ENCODE measurements around the gene EHMT1.

Gene EHMT1

DNA sequence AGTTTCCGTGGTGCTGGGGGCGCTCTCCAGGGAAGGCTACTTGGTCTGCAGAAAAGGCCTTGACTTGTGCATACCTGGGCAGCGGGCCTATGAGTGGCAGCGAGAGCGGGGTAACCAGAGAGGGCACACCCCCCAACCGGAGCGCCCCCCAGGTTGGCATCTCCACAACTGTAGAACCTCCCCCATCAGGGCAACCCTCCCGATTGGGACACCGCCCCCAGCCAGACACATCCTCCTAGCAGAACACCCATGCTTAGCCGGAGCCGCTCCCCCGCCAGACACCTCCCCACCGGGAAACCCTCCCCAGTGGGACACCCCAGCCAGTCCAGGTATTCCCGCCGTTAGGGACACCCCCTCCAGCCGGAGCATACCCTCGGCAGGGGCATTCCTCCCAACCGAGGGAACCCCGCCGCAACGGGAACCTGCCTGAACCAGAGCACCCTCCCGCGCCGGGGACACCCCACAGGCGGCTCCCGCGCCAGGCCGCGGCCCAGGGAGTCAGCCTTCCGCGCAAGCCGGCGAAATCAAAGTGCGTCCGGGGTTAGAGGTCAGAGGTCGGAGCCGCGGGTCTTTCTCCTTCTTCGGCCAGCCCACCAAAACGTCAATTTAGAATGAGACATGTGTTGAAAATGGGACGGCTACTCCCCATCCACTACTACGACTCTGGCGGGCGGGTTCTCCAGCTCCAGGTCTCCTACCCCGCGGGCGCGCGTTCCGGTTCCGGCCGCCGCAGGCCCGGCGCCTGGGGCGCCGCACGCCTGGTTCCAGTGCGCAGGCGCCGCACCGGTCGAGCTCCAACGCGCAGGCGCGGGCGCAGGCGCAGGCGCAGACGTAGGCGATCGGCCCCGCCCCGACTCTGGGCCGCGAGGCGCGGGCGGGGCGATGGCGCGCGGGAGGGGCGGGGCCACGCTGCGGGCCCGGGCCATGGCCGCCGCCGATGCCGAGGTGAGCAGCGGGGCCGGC is at the start of gene EHMT1:
TSS of gene EHMT1 (plus strand) at position 901 of the 963 bp plus-strand sequence. CDS start at position 925, 24 bp downstream.
- peak; percentile 67 for DNase-seq (ENCODE audit: low read depth)

DNA sequence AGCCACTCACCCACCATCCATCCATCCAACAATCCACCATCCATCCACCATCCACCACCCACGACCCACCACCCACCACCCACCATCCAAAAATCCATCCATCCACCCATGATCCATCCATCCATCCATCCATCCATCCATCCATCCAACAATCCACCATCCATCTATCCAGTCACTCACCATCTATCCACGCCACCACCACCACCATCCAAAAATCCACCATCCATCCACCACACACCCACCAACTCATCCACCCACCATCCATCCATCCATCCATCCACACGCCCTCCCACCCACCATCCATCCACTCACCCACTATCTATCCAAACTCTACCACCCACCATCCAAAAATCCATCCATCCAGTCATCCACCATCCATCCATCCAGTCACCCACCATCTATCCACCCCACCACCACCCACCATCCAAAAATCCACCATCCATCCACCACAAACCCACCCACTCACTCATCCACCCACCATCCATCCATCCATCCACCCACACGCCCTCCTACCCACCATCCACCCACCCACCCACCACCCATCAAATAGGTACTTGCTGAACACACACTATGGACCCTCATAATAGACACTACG is 49.1 kb upstream of the EHMT1 start:
- no peak for DNase-seq (ENCODE audit: low read depth)

DNA sequence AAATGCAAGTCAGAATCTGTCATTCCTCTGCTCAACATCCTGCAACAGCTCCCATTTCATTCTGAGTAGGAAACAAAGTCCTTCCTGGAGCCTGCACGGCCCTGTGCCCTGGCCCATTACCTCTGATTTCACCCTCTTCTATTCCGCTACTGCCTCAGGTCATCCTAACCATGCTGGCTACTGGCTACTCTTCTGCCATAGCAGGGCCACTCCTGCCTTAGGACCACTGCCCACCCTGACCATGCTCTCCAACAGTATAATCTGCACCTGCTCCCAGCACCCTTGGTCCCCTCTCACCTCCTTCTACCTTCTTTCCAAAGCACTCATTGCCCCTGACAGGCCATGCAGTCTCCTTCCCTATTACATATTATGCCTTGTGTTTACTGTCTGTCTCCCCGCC is 48.2 kb upstream of the EHMT1 start:
- DNase-seq (ENCODE audit: low read depth), result no peak

DNA sequence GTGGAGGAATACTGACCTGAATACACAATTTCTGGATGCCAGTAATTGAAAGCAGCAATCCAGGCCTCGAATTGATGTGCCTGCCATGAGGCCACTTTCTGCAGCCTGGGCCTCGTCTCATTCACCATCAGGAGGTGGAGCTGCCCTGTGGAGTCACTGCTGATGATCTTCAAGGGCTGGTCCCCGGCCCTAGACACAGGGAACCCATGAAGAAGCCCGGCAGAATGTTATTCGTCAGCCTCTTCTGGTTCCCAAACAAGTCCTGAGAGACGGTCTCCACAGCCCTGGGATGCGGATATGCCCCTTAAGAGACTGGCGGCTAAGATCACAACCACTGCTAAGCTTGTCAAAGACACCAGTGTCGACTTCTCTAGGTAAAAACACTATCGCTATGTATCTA is 44.6 kb upstream of the EHMT1 start:
- DNase-seq (ENCODE audit: low read depth), result no peak

DNA sequence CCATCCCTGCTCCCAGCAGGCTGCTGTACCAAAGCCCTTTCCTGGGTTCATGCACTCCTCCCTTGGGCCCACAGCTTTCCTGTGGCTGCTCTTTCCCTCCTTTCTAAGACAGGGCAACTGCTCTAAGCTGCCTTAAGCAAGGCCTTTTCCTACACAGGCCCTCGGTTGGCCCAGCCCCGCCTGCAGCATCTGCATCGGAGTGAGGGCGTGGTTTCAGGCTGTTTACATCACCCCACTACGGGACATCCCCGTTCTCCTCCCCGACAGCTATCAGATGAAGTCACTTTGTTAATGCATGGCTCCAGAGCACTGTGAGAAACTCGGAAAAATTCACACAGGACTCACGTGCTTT is 43.5 kb upstream of the EHMT1 start:
- DNase-seq (ENCODE audit: low read depth), result peak; percentile 29

DNA sequence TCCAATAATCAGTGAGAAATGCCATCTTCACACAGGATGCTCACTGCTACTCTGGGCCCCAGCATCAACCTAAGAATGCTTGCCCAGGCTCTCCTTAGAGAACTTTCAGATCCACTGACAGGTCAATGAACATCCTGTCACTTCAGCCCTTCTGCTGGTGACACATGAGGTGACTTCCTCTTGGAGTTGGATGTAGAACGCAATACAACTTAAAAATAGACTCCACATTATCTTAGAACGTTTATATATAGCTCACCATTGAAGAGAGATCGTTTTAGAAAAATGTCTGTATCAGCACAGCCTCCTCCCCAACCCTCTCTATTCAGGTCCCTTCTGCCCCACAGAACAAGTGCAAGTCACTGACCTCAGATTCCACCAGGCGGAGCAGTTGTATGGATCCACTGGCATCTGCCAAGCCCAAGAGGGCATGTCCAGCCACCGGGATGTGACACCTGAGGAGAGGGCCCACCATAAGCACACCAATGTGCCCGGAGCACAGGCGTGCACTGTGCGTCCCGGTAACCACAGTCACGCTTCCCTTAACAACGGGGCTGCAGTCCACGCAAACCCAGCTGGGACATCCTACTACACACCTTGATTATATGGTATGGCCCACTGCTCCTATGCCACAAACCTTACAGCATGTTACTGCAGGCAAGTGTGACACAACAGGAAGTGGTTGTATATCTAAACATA is 42.9 kb upstream of the EHMT1 start:
- DNase-seq (ENCODE audit: low read depth), result no peak

DNA sequence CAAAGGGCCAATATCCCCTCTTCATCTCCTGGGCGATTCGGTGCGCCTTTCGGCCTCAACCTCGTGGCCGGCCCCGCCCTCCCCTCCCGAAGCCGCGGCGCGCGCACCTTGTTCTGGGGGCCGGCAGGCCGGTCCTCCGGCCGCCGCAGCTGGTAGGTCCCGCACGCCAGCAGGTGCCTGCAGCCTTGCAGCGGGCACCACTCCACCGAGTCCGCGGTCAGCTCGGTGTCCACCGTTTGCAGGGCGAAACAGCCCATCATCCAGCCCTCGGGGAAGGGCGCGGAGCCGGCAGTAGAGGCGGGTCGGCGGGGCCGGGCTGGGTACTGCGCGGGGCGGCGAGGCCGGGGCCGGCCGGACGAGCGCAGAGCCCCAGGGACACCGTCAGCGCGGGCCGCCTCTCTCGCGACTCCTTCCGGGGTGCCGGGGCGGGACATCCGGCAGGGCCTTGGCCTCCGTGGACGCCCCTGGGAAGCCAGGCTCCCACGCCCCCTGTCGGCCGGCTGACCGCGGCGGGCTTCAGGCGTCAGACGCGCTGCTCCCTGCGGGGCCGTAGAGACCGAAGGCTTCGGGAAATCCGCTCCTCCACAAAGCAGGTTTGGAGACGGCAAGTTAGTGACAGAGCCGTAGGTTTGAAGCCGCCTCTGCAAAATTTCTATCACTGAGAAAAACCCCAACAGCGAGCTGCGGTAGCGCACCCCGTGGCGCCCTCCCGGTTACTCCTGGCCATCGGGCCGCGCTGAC is 40.1 kb upstream of the EHMT1 start, which contains the start of gene DPH7:
TSS of gene DPH7 (minus strand) at position 408 of the 741 bp plus-strand sequence. CDS start at position 260, 148 bp downstream.
- peak; percentile 91 for DNase-seq (ENCODE audit: low read depth)

DNA sequence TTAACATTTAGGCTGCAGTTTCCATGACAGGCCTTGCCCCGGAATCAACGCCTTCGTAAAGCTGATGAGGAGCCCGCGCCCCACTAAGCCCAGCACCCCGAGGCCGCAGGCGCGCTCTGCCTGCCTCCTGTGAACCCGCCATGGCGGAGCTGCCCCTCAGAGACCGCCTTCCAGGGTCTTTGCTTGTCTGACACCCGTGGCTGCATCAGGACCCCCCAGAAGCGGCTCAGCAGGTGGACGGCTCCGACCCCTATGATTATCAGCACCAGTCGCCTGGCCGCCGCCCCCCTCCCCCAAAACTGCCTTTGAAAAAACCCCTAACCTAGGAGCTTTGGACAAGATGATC is 39.6 kb upstream of the EHMT1 start:
- no peak for DNase-seq (ENCODE audit: low read depth)

DNA sequence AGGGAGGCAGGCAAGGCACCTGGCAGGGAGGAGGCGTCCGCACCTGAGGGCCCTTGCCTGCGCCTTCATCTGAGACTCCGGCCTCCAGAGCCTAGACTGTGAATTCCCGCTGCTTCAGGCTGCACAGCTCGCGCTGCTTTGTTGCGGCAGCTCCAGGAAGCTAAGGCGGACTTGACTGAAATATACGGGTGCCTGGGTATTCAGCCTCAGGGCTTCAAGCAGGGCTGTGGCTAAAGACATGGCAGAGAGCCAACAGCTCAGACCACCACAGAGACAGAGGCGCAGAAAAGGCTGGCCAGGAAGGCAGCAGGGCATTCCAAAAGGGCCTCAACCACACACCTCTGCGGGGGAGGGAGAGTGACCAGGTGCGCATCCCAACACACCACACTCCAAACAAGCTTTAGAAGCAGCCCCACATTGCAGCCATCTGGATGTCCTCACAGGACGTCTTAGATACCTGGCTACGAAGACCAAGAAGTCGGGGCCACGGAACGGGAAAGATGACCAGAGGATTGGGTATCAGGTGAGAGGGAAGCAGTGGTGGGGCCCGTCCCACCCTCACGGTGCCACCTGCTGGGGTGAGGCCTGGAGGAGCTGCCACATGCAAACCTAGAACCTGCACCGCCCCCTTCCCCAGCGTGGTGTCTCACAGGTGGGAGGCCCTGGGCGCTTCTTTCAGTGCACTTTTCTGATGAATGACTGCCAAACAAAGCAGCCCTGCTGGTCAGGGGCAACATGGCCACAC is 38.4 kb upstream of the EHMT1 start:
- no peak for DNase-seq (ENCODE audit: low read depth)

DNA sequence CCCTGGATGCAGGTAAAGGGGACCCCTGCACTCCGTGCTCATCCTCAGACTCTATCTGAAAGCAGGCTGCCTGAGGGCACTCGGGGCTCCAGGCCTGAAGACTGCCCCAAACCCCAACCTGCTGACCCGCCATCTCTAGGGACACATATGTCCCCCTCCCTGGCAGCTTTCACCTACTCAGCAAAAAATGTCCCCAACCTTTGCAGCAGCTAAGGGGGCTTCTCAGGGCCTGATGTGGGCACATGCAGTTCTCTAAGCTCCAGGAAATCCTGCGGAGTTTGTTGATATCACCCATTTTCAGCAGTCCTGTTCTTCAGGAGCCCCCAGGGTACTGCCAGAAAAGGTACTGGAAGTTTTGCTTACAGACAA is 37.9 kb upstream of the EHMT1 start:
- no peak for DNase-seq (ENCODE audit: low read depth)

DNA sequence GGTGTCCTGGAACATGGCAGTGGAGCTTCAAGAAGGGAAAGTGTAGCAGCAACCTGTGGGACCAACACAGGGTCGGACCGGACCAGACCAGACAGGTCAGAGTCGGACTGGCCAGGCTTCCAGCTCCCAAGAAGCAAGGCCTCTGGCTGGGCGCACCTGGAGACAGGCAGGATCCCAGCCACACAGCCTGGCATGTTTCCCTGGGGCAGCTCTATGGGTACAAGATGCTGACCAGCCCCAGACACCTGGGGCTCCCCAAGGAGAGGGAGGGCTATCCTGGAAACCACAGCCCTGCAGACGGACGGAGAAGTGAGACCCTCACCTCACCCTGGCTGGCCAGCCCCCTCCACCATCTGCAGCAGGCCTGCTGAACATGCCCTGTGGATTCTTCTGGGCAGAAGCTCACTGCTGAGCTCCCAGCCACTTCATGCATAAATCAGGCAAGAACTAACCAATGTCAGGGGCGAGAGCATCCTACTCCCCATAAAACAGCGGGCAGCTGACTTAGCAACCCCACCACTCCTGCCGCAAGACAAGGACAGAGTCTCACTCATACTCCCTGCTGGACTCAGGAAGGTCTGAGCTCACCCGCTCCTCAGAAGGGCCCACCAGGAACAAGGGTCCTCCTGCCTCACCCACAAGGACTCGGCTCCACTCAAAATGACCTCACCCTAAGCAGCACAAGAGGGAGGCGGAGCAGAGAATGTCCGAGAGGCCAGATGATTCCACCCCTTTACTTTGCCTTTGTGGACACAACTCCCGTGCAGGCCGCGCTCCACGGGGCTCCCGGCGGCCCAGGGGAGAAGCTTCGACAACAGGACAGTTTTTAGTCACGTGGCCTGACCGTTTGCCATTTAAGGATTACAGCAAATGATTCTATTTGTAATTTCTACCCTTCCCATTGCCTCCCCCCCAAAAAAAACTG is 37.2 kb upstream of the EHMT1 start:
- no peak for DNase-seq (ENCODE audit: low read depth)

DNA sequence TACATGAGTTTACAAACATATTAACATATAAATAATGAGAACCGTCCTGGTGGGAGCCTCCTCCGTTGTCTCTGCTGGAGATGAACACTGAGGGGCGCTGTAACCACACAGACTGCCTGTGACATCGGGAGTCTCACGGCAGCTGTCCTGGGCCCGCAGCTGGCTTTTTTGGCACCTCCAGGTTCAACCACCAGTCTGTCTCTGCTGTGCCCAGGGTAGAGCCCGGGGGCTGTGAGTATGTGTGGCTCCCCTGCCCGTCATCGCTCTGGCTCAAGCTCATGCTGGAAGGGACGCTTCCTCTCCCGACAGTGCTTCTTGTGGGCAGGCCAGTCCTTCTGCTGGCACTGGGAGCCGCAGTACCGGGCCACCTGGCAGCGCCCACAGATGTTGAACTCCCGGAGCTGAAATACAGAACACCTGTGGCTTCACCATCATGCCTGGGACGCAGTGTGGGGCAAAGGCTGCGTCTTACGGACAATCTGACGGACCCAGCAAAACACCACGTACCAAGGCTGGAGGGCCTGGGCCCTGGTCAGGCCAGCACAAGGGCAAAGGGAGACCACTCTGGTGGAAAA is 36.4 kb upstream of the EHMT1 start:
- no peak for DNase-seq (ENCODE audit: low read depth)

DNA sequence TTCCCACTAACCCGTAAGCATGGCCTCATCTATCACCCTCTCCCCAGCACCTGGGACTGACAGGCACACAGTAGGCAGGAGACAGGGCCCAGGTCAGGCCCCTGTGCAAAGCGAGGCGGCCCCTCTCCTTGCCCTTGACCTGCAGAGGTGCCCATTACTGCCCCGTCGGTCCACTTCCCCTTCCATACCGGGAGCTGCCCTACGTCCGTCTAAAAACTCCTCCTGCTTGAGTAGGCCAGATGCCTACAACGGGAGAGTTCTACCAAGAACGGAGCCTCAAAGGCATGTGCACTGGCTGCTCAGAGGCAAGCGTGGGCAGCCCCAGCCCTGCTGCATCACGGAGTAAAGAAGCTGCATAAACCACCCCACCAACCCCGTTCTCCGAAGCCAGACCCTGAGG is 35.5 kb upstream of the EHMT1 start:
- DNase-seq (ENCODE audit: low read depth), result no peak

DNA sequence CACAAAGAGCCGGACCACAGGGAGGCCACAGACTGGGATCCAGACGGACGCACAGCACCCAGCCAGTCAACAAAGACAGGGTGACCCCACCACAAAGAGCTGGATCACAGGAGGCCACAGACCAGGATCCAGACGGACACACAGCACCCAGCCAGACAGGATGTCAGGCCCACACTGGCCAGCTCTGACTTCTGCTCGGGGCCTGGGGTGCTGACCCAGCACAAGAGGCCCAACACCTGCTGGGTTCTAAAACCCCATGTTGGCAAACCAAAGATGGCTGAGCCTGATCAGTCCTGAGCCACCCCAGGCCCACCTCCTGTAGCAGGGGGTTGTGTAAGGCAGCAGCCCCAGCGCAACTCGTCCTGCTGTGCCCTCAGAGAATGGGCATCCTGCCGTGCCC is 34.8 kb upstream of the EHMT1 start:
- no peak for DNase-seq (ENCODE audit: low read depth)

DNA sequence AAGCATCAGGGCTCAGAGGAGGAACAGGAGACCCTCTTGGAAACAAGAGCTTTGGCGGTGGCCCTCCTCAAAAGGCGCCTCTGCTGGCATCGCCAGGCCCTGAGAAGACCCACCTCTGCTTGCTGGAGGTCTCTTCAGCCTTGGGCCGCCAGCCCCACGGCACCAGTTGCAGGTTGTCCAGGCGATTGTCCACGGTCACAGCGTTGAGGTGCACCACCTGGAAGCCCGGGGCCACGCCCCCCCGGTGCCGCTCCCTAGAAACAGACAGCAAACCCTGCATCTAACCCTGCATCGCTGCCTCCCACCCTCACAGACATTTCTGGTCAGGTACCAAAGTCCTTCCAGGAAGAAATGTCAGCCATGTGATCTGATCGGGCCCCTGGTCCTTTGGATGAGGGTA is 32.0 kb upstream of the EHMT1 start:
- no peak for DNase-seq (ENCODE audit: low read depth)

DNA sequence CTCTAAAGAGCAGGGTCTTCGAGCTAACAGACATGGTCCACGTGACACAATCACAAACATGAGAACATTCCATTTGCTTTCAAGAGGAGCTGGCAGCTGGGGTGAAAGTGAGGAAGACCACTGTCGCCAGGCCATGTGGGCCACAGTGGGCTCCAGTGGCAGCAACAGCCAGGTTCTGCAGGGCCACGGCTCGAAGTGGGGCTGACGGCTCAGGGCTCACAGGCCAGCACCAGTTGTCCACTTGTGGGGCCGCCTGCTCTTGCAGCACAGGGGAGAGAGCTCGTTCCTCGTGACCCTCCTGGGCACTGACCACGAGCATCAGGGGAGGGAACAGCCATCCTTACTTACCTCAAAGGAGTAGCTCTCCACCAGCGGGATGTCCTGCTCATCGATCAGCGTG is 30.5 kb upstream of the EHMT1 start:
- DNase-seq (ENCODE audit: low read depth), result no peak

DNA sequence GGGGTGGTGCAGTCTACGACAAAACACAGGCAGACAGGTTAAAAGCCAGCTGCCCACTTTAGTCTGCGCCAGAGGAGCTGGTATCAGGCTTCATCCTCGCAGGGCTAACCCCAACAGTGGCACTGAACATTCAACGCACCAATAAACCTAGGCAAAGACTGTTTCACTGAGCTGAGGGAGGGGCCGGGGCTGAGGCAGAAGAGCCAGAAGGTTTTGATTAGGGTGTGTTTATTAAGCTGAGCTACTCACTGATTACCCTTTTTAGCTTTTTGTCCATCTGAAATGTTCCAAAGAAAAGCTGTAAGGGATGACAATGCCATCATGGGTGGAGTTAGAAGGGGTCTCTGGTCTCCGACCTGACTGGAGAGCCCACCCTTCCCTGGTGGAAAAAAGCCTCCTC is 29.9 kb upstream of the EHMT1 start:
- no peak for DNase-seq (ENCODE audit: low read depth)

DNA sequence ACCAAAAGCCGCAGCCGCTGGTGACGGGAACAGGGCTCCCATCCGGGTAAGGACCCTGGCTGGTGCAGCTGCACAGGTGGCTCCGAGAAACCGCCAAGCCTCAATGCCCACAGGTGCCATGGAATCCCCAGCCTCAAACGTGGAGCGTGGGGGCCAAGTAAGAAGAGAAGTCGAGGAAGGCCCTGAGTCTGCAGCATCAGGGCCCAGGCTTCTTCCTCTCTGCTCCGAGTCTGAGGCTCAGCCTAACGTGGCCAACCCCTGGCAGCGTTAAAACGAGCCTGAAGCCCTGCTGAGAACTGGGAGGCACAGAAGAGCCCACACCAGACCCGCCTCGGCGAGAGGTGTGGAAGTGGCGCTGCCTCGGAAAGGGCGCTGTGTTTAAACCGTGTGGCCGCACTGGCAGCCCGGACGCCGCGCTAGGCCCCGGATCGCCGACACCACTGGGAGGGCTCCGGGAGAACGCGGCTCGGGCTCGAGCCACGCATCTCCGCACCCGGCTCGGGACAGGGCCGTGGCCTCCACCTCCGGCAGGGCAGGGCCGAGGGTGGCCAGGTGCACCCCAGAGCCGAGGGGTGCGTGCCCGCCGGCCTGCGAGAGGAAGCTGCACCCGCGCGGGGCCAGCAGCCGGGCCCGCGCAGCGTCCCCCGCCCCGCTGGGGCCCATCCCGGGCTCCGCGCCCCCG is 29.2 kb upstream of the EHMT1 start:
- DNase-seq (ENCODE audit: low read depth), result peak; percentile 42

DNA sequence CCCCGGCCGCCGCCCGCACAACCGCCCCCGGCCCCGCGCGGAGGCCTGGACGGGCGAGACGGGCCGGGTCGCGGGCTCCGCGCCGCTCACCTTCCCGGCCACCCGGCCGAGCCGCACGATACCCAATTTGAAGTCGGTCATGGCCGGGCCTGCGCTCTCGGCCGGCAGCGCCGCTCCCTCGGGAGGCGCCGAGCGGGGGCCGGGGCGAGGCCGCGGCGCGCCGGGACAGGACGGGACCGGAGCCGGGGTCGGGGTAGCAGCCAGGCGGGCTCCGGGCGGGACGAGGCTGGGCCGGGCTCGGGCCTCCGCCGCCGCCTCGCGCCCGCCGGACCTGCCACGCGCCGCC is 28.7 kb upstream of the EHMT1 start:
- DNase-seq (ENCODE audit: low read depth), result no peak
